IMR-90 (cell line): ENCODE measurements around the gene LRCH3. TPM values are rescaled to one million over a fixed set of nuclear protein-coding genes. Genes with fewer than 3 reads are reported as not detected.

Source experiments
- ATAC-seq: fragments of 200-7000 bp; cut with Tn5 transposase; 2 replicates; pipeline ENCODE4 v1.9.1; 2020; ENCODE audit warnings: low read depth, mild to moderate bottlenecking, moderate library complexity
- BruUV-seq: library from RNA; stranded (reverse); fragments of 400-500 nt; replicated peaks from 2 replicates; lab custom pipeline; 2021; lab: Mats Ljungman, UMichigan
- CTCF ChIA-PET: fragments of 300-600 bp; formaldehyde crosslinking; extraction: SDS; loops from one replicate; lab custom pipeline; 2021; ENCODE audit warnings: antibody characterized with exemption; lab: Yijun Ruan, JAX
- POLR2A ChIA-PET: fragments of 300-600 bp; sonication (Branson Sonifier 250); formaldehyde crosslinking; loops from one replicate; lab custom pipeline; 2022; ENCODE audit warnings: antibody characterized with exemption; ENCODE audit not compliant: unreplicated experiment; lab: Charles Lee
- DNase-seq: peaks from one replicate; pipeline ENCODE4 v3.0.0; 2013
- H2AFZ ChIP-seq: replicated peaks from 2 replicates; pipeline ENCODE3; 2013; ENCODE audit warnings: low read length, mild to moderate bottlenecking; ENCODE audit not compliant: poor library complexity
- H2AK5ac ChIP-seq: 2 replicates; pipeline ENCODE4 v1.6.1; 2013; ENCODE audit warnings: low read depth, low read length, inconsistent platforms
- H2AK9ac ChIP-seq: replicated peaks from 2 replicates; pipeline ENCODE3; 2013; ENCODE audit warnings: mild to moderate bottlenecking, low read depth, low read length, moderate library complexity; ENCODE audit not compliant: poor library complexity
- H2BK120ac ChIP-seq: 2 replicates; pipeline ENCODE4 v1.6.1; 2013; ENCODE audit warnings: low read depth, low read length, inconsistent platforms
- H2BK15ac ChIP-seq: 3 replicates; pipeline ENCODE4 v1.6.1; 2013; ENCODE audit warnings: low read depth, low read length, inconsistent platforms
- H2BK20ac ChIP-seq: 2 replicates; pipeline ENCODE4 v1.6.1; 2013; ENCODE audit warnings: low read depth, mild to moderate bottlenecking, inconsistent platforms, low read length, moderate library complexity
- H2BK5ac ChIP-seq: 2 replicates; pipeline ENCODE4 v1.6.1; 2013; ENCODE audit warnings: mild to moderate bottlenecking, low read depth, low read length, inconsistent platforms; ENCODE audit not compliant: poor library complexity, severe bottlenecking
- H3K14ac ChIP-seq: replicated peaks from 2 replicates; pipeline ENCODE4 v1.6.1; 2013; ENCODE audit warnings: low read depth, low read length, inconsistent platforms
- H3K18ac ChIP-seq: 2 replicates; pipeline ENCODE4 v1.6.1; 2013; ENCODE audit warnings: low read depth, low read length, control low read depth
- H3K23ac ChIP-seq: 2 replicates; pipeline ENCODE4 v1.6.1; 2013; ENCODE audit warnings: low read depth, low read length, inconsistent platforms
- H3K27ac ChIP-seq: 2 replicates; pipeline ENCODE4 v1.5.1; 2013; ENCODE audit warnings: mild to moderate bottlenecking, control low read depth, low read length; ENCODE audit not compliant: insufficient read depth
- H3K27me3 ChIP-seq: 2 replicates; pipeline ENCODE4 v1.6.1; 2013; ENCODE audit warnings: low read length; ENCODE audit not compliant: control insufficient read depth, insufficient read depth
- H3K36me3 ChIP-seq: 2 replicates; pipeline ENCODE4 v1.6.1; 2013; ENCODE audit warnings: low read length, mixed read lengths; ENCODE audit not compliant: control insufficient read depth, insufficient read depth
- H3K4ac ChIP-seq: 2 replicates; pipeline ENCODE4 v1.6.1; 2013; ENCODE audit warnings: low read depth, low read length, inconsistent platforms
- H3K4me1 ChIP-seq: 2 replicates; pipeline ENCODE4 v1.6.1; 2013; ENCODE audit warnings: low read length, mixed read lengths; ENCODE audit not compliant: control insufficient read depth, insufficient read depth
- H3K4me2 ChIP-seq: 2 replicates; pipeline ENCODE4 v1.6.1; 2013; ENCODE audit warnings: low read depth, mild to moderate bottlenecking, control low read depth, low read length, moderate library complexity
- H3K4me3 ChIP-seq: 2 replicates; pipeline ENCODE4 v1.5.1; 2013; ENCODE audit warnings: low read depth, mild to moderate bottlenecking, control low read depth, low read length, moderate library complexity; ENCODE audit not compliant: insufficient read depth
- H3K56ac ChIP-seq: 2 replicates; pipeline ENCODE4 v1.6.1; 2013; ENCODE audit warnings: low read length, inconsistent platforms; ENCODE audit not compliant: insufficient read depth; ENCODE audit errors: extremely low read depth
- H3K79me1 ChIP-seq, 2 experiments: 2 replicates each; pipeline ENCODE4 v1.6.1; 2013; ENCODE audit warnings: low read length in 2 of 2, inconsistent platforms in 1 of 2, low read depth in 1 of 2
- H3K9ac ChIP-seq: 2 replicates; pipeline ENCODE4 v1.6.1; 2013; ENCODE audit warnings: low read depth, low read length, control low read depth
- H3K9me1 ChIP-seq: 2 replicates; pipeline ENCODE4 v1.6.1; 2013; ENCODE audit warnings: low read length, inconsistent platforms; ENCODE audit not compliant: insufficient read depth
- H3K9me3 ChIP-seq: 2 replicates; pipeline ENCODE4 v1.6.1; 2013; ENCODE audit warnings: low read length; ENCODE audit not compliant: control insufficient read depth, insufficient read depth
- H4K20me1 ChIP-seq: 2 replicates; pipeline ENCODE4 v1.6.1; 2013; ENCODE audit warnings: low read length, inconsistent platforms; ENCODE audit not compliant: insufficient read depth
- H4K5ac ChIP-seq: 2 replicates; pipeline ENCODE4 v1.6.1; 2013; ENCODE audit warnings: mild to moderate bottlenecking, low read depth, low read length, control low read depth
- H4K8ac ChIP-seq, 2 experiments: 2 replicates each; pipeline ENCODE4 v1.6.1; 2013; ENCODE audit warnings: low read depth in 2 of 2, low read length in 2 of 2, control low read depth in 1 of 2, inconsistent platforms in 1 of 2
- H4K91ac ChIP-seq: 2 replicates; pipeline ENCODE4 v1.6.1; 2013; ENCODE audit warnings: low read depth, low read length, inconsistent platforms; ENCODE audit not compliant: insufficient read depth
- CEBPB ChIP-seq: IDR thresholded peaks from 2 replicates; pipeline ENCODE4 v1.6.1; 2012; ENCODE audit warnings: low read depth, low read length, improper control_type of control experiment
- CHD1 ChIP-seq: IDR thresholded peaks from 2 replicates; pipeline ENCODE4 v1.6.1; 2012; ENCODE audit warnings: low read depth, low read length, improper control_type of control experiment
- FOS ChIP-seq: fragments of 150-350 bp; IDR thresholded peaks from 2 replicates; pipeline ENCODE4 v1.6.1; 2016; ENCODE audit warnings: low read depth, low read length
- MAFK ChIP-seq: IDR thresholded peaks from 2 replicates; pipeline ENCODE4 v1.6.1; 2012; ENCODE audit warnings: low read depth, low read length, improper control_type of control experiment
- MAZ ChIP-seq: IDR thresholded peaks from 2 replicates; pipeline ENCODE4 v1.6.1; 2012; ENCODE audit warnings: low read depth, mild to moderate bottlenecking, low read length, improper control_type of control experiment, moderate library complexity, borderline replicate concordance
- MXI1 ChIP-seq: IDR thresholded peaks from 2 replicates; pipeline ENCODE4 v1.6.1; 2012; ENCODE audit warnings: low read depth, mild to moderate bottlenecking, low read length, moderate library complexity, borderline replicate concordance
- NFE2L2 ChIP-seq: fragments of 150-350 bp; IDR thresholded peaks from 2 replicates; pipeline ENCODE4 v1.6.1; 2016; ENCODE audit warnings: low read depth, mild to moderate bottlenecking, low read length
- POLR2A ChIP-seq: IDR thresholded peaks from 2 replicates; pipeline ENCODE4 v1.6.1; 2012; ENCODE audit warnings: mild to moderate bottlenecking, low read depth, low read length
- RAD21 ChIP-seq: IDR thresholded peaks from 2 replicates; pipeline ENCODE4 v1.6.1; 2012; ENCODE audit warnings: low read length, improper control_type of control experiment
- RFX5 ChIP-seq: IDR thresholded peaks from 2 replicates; pipeline ENCODE4 v1.8.0; 2012; ENCODE audit warnings: low read depth, mild to moderate bottlenecking, low read length, moderate library complexity
- WGBS, 2 experiments: methylation state at CpG; one replicate each; pipeline versions ENCODE4 v1.1.5 to v1.1.7; 2013; ENCODE audit warnings: missing lambda C conversion rate in 2 of 2; ENCODE audit not compliant: insufficient read length in 1 of 2; ENCODE audit errors: extremely low coverage in 2 of 2; 5-methylcytosine and 5-hydroxymethylcytosine counted together
- dilution Hi-C: fragments of 300-500 bp; cut with HindIII; formaldehyde crosslinking; loops from one replicate; pipeline ENCODE4 v1.14.3; 2018; ENCODE audit warnings: low sequenced_read_pairs; ENCODE audit not compliant: unreplicated experiment
- in situ Hi-C: fragments of 300-500 bp; cut with MboI; formaldehyde crosslinking; loops from 3 replicates; pipeline ENCODE4 v1.14.3; 2019; ENCODE audit warnings: low sequenced_read_pairs, inconsistent platforms, mixed read lengths
- intact Hi-C: fragments of 100-400 bp; cut with micrococcal nuclease; formaldehyde crosslinking; loops from 2 replicates; pipeline ENCODE4 v1.10.0; 2022
- polyA plus RNA-seq, 3 experiments: library from polyadenylated mRNA; depleted of rRNA; stranded (reverse); fragments of >200 nt; gene quantifications; 2 replicates each; pipeline ENCODE4 v1.2.3, GENCODE V29; 2012; ENCODE audit warnings: low replicate concordance in 1 of 3
- total RNA-seq: library from RNA; depleted of rRNA; stranded (reverse); fragments of >200 nt; gene quantifications from 2 replicates; pipeline ENCODE4 v1.2.3, GENCODE V29; 2012
- TF ChIP-seq, protein P1 (sequence below): fragments of 150-350 bp; IDR thresholded peaks from 2 replicates; pipeline ENCODE4 v1.6.1; 2017; ENCODE audit warnings: mild to moderate bottlenecking, antibody characterized with exemption, low read length, low read depth
- TF ChIP-seq, protein P2 (sequence below): fragments of 150-350 bp; IDR thresholded peaks from 2 replicates; pipeline ENCODE4 v1.6.1; 2016; ENCODE audit warnings: low read depth, mild to moderate bottlenecking, low read length, moderate library complexity, borderline replicate concordance

LRCH3 gene
- total and polyA plus RNA-seq, 2 of the 4 experiments (the other 2 are of a cell fraction), result 28.5 to 40.5 TPM

DNA sequence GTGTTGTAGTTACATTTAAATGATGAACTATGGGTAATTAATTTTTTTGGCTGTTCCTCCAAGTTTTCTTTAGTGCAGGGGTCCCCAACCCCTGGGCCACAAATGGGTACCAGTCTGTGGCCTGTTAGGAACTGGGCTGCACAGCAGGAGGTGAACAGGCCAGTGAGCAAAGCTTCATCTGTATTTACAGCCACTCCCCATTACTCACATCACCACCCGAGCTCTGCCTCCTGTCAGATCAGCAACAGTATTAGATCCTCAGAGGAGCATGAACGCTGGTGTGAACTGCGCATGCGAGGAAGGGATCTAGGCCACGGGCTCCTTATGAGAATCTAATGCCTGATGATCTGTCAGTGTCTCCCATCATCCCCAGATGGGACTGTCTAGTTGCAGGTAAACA is 83.0 kb downstream of the LRCH3 start:
- Histone ChIP-seq H3K4me2 (no peak overlapping the region), H4K20me1 (no peaks in the 10 kb centered on the region), H4K8ac (no peak overlapping the region), H3K4me3 (no peak overlapping the region), H3K4ac (no peak overlapping the region), H3K14ac (no peak overlapping the region), H3K79me1 (no peaks in the 10 kb centered on the region), H3K18ac (no peak overlapping the region), H3K36me3 (peaks cover 43% of the 10 kb centered on the region), H3K9me1 (no peaks in the 10 kb centered on the region; the same call in 1 of the 2 replicates), H3K23ac (no peak overlapping the region), H4K91ac (no peak overlapping the region), H3K9me3 (no peaks in the 10 kb centered on the region), H2BK120ac (no peak overlapping the region), H2BK15ac (no peak overlapping the region), H2BK20ac (no peak overlapping the region), H2AFZ (no peak overlapping the region), H3K9ac (no peak overlapping the region), H2AK9ac (no peak overlapping the region), H2AK5ac (no peak overlapping the region), H2BK5ac (no peak overlapping the region), H4K5ac (no peak overlapping the region), H3K27me3 (no peaks in the 10 kb centered on the region), H3K27ac (no peak overlapping the region), H3K56ac (no peak overlapping the region), H3K4me1 (no peaks in the 10 kb centered on the region)
- CTCF ChIA-PET, result no interaction called here
- no TSS peak for BruUV-seq
- POLR2A ChIA-PET, result no interaction called here
- TF ChIP-seq RFX5, result no peak
- no peak for TF ChIP-seq FOS
- TF ChIP-seq, protein P1, sequence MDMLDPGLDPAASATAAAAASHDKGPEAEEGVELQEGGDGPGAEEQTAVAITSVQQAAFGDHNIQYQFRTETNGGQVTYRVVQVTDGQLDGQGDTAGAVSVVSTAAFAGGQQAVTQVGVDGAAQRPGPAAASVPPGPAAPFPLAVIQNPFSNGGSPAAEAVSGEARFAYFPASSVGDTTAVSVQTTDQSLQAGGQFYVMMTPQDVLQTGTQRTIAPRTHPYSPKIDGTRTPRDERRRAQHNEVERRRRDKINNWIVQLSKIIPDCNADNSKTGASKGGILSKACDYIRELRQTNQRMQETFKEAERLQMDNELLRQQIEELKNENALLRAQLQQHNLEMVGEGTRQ, result no peak
- TF ChIP-seq MAFK, result no peak
- TF ChIP-seq CEBPB, result no peak
- no peak for TF ChIP-seq POLR2A
- TF ChIP-seq MAZ, result no peak
- no peak for TF ChIP-seq NFE2L2
- no peak for TF ChIP-seq CHD1
- no peak for TF ChIP-seq RAD21
- TF ChIP-seq, protein P2, sequence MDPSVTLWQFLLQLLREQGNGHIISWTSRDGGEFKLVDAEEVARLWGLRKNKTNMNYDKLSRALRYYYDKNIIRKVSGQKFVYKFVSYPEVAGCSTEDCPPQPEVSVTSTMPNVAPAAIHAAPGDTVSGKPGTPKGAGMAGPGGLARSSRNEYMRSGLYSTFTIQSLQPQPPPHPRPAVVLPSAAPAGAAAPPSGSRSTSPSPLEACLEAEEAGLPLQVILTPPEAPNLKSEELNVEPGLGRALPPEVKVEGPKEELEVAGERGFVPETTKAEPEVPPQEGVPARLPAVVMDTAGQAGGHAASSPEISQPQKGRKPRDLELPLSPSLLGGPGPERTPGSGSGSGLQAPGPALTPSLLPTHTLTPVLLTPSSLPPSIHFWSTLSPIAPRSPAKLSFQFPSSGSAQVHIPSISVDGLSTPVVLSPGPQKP, result no peak
- no peak for TF ChIP-seq MXI1
- in situ Hi-C loops (no loop called here), dilution Hi-C loops (no loop called here), intact Hi-C loops (no loop called here)
- WGBS, 2 experiments, result no CpG with 5 or more reads among the region's 5 CpGs
- ATAC-seq, result no peak
- no peak for DNase-seq
